Measurements from ENCODE around the gene ARHGAP6. TPM values are rescaled to one million over a fixed set of nuclear protein-coding genes. Genes with fewer than 3 reads are reported as not detected.

Gene ARHGAP6
- total and polyA plus RNA-seq, 9 of the 15 experiments (the other 6 are each of a cell fraction or from before 2014, with no cell fraction given): 12.5 to 63.6 (median 41.8) TPM

GRCh38 chrX:11423362-11423818, 242.3 kb downstream of the ARHGAP6 start:
- Histone ChIP-seq H3K4me3 (peak overlapping the region; percentile 11; the same call in 1 of the 2 replicates), H3K36me3 (ENCODE audit: control insufficient read depth, insufficient read depth, low read length) (peaks cover 32% of the 10 kb centered on the region), H3K27ac (ENCODE audit: extremely low read depth, low read depth, low read length) (peak overlapping the region; percentile 92), H3K9me3 (replicated peaks; ENCODE audit: control insufficient read depth, insufficient read depth, low read depth, low read length) (0 out of 2 replicates have a peak, but pooled peaks cover 2% of the 10 kb centered on the region), H3K4me2 (ENCODE audit: insufficient read depth, low read length) (peak overlapping the region; percentile 96), H3K4me1 (replicated peaks in 1 of 2; ENCODE audit: control insufficient read depth in 2 of 2, insufficient read depth in 2 of 2, low read length in 2 of 2) (peaks cover 13 to 62% of the 10 kb centered on the region in 2 experiments), H3K9me1 (ENCODE audit: control insufficient read depth, insufficient read depth, low read length) (no peaks in the 10 kb centered on the region), H3K9ac (ENCODE audit: insufficient read depth in 1 of 2, low read depth in 2 of 2, low read length in 2 of 2) (peak overlapping the region; percentile 73 to 92; a peak in 3 of 4 replicates), H4K20me1 (replicated peaks; ENCODE audit: control insufficient read depth, insufficient read depth, low read length) (no peaks in the 10 kb centered on the region), H3K27me3 (ENCODE audit: control insufficient read depth in 2 of 2, insufficient read depth in 2 of 2, low read length in 2 of 2) (no peaks in the 10 kb centered on the region), H3K79me2 (ENCODE audit: control insufficient read depth, insufficient read depth, low read length) (peaks cover 98% of the 10 kb centered on the region), H2AFZ (ENCODE audit: low read depth, low read length) (no peak overlapping the region)
- in situ Hi-C loops (cut with MboI) (no loop called here), intact Hi-C loops (cut with micrococcal nuclease) (loop anchor here (2.0 kb wide), 1 partner anchor 15 kb away; no protein-coding TSS in a partner anchor)
- FAIRE-seq: peak; percentile 90
- ATAC-seq: peak; percentile 64
- CTCF ChIA-PET (ENCODE audit: low intra/inter-chr PET ratio): no interaction called here
- POLR2A ChIA-PET: interaction anchor here (0.6 to 2.0 kb wide), 12 partner anchors 11 to 1960 kb away, joined by 3 to 10 read pairs (median 4); no protein-coding TSS in a partner anchor
- WGBS (ENCODE audit: insufficient coverage, low coverage, missing lambda C conversion rate): 10% methylated on average over 1 of the region's 1 CpG
- no TSS peak for BruUV-seq (replicated peaks)
- DNase-seq (ENCODE audit: extremely low read depth in 1 of 4, low spot score in 3 of 4): peak; percentile 34 to 89 (median 56)
- TF ChIP-seq ADNP (tag; IDR thresholded peaks at IDR 0.05): no peak
- TF ChIP-seq RUNX1 (IDR thresholded peaks at IDR 0.05; ENCODE audit: low read depth): peak; percentile 68; the same call in 1 of the 2 replicates
- TF ChIP-seq, protein P1, sequence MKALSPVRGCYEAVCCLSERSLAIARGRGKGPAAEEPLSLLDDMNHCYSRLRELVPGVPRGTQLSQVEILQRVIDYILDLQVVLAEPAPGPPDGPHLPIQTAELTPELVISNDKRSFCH (CRISPR knock-in tag; IDR thresholded peaks at IDR 0.05): no peak
- TF ChIP-seq, protein P1 (tag; IDR thresholded peaks at IDR 0.05): peak; percentile 64
- no peak for TF ChIP-seq ZNF830 (CRISPR knock-in tag; IDR thresholded peaks at IDR 0.05)
- 0 out of 2 replicates have a peak, but pooled peaks have one; percentile 43 for TF ChIP-seq PML (IDR thresholded peaks at IDR 0.05; ENCODE audit: low read length)
- no peak for TF ChIP-seq THAP7 (CRISPR knock-in tag; IDR thresholded peaks at IDR 0.05)
- TF ChIP-seq SP1 (CRISPR knock-in tag; IDR thresholded peaks at IDR 0.05): no peak
- TF ChIP-seq DLX4 (CRISPR knock-in tag; IDR thresholded peaks at IDR 0.05): no peak
- no peak for TF ChIP-seq SNRNP70 (optimal IDR thresholded peaks at IDR 0.05; ENCODE audit: low read depth, low read length)
- no peak for TF ChIP-seq SNAPC5 (CRISPR knock-in tag; IDR thresholded peaks at IDR 0.05)
- TF ChIP-seq, protein P2, sequence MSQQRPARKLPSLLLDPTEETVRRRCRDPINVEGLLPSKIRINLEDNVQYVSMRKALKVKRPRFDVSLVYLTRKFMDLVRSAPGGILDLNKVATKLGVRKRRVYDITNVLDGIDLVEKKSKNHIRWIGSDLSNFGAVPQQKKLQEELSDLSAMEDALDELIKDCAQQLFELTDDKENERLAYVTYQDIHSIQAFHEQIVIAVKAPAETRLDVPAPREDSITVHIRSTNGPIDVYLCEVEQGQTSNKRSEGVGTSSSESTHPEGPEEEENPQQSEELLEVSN (IDR thresholded peaks at IDR 0.05; ENCODE audit: borderline replicate concordance in 1 of 2, extremely low read depth in 1 of 2, insufficient read depth in 1 of 2, insufficient read length in 1 of 2, low read depth in 1 of 2, low read length in 1 of 2, poor library complexity in 1 of 2, severe bottlenecking in 1 of 2): no peak
- TF ChIP-seq FOXJ2 (tag; IDR thresholded peaks at IDR 0.05): no peak
- no peak for TF ChIP-seq STAT6 (CRISPR knock-in tag; IDR thresholded peaks at IDR 0.05)
- TF ChIP-seq KLF13 (tag; IDR thresholded peaks at IDR 0.05; ENCODE audit: borderline replicate concordance, low read depth): no peak
- TF ChIP-seq HDGF (IDR thresholded peaks at IDR 0.05): no peak
- no peak for TF ChIP-seq ELF4 (CRISPR knock-in tag; IDR thresholded peaks at IDR 0.05)
- TF ChIP-seq SMC3 (conservative IDR thresholded peaks at IDR 0.05; ENCODE audit: insufficient read depth, low read depth, low read length): no peak
